Activated T-helper 1 cell treated with Interleukin-2 at 50 U/mL for 16 hours (primary cell): ENCODE data around the gene RBM25.
A peak's percentile ranks its signal among the peaks of the same experiment; 100 is the strongest.
"Not testable (repeated sequence)": the region's sequence is repeated elsewhere in the genome, so short reads cannot be mapped to it uniquely, and the experiment has no call there.

ENCODE experiments used
- DNase-seq: peaks from one replicate; pipeline ENCODE4 v3.0.0-alpha.2; 2020; ENCODE audit warnings: low read depth

Gene RBM25

DNA sequence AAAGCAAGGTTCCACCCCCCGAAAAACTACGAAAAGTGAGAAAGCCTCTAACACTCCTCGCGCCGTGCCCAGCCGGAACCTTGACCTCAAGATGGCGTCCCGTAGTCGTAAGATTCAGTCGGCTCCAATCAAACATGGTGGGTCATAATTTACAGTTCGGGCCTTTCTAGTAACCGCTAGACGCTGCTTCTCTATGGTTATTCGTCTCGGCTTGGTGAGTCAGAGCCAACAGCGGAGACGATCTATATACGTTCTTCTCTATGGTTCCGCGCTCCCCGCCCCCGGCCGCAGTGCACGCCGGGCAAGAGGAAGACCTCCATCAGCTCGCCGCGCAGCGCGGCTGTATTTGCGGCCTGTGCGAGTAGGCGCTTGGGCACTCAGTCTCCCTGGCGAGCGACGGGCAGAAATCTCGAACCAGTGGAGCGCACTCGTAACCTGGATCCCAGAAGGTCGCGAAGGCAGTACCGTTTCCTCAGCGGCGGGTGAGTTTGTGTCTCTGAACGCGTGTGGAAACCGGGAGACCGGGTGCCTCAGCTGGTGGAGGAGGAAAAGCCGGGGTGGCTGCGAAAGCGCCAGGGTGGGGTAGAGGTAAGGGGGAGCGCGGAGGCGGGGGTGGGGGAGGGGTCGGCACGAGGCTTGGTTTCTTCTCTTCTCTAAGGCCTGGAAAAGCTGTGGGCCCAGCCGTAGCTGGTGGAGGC is at the start of gene RBM25:
Gene RBM25, plus strand, starts transcription at position 311 of the 698 bp plus-strand sequence. CDS start 13,108 bp downstream, outside the sequence.
- peak; percentile 88 for DNase-seq

DNA sequence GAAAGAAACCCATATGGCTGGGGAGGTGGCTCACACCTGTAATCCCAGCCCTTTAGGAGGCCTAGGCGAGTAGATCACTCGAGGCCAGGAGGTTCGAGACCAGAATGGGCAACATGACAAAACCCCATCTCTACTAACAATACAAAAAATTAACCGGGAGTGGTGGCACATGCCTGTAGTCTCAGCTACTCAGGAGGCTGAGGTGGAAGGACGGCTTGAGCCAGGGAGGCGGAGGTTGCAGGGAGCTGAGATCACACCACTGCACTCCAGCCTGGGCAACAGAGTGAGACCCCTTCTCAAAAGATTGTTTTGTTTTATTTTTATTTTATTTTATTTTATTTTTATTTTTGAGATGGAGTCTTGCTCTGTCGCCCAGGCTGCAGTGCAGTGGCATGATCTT is 47.1 kb upstream of the RBM25 start:
- not testable (repeated sequence) for DNase-seq

DNA sequence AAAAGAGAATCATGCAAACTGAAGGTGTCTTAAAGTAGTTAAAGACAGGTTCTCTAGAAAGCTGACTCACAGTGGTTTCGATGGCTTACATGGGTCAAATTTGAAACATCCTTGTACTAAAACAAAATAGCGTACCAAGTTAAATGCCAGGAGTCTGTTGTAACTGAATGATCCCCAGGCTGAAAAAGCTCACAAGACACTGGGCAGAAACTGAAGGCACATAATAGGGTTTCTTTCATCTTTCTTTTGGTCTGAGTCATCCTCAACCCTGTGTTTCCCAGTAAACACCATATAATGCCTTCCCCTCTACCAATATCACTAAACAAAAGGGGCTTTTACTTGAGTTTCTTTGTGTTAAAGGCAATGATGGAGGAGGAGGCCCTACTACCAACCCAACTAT is 44.2 kb upstream of the RBM25 start:
- DNase-seq, result no peak

DNA sequence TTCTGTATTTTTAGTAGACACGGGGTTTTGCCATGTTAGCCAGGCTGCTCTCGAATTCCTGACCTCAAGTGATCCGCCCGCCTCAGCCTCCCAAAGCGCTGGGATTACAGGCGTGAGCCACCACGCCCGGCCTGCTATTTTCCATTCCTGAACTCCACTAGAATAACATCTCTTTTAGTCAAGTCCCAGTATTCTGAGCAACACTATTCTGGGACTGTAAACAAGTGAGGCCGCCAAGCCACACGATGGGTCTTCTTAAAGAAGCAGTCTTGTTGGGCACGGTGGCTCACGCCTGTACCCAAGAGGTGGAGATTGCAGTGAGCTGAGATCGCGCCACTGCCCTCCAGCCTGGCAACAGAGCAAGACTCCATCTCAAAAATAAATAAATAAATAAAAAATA is 42.8 kb upstream of the RBM25 start:
- DNase-seq, result not testable (repeated sequence)

DNA sequence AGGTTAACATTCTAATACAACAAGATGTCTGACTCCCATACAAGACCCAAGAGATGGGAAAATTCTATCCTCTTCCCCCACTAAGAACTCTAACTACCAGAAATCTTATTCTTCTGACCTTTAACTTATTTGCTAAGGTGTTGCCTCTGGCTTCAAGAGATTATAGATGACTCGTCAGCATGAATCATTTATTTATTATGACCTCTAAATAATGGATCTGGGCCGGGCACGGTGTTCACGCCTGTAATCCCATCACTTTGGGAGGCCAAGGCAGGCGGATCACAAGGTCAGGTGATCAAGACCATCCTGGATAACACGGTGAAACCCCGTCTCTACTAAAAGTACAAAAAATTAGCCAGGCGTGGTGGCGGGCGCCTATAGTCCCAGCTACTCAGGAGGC is 42.3 kb upstream of the RBM25 start:
- not testable (repeated sequence) for DNase-seq

DNA sequence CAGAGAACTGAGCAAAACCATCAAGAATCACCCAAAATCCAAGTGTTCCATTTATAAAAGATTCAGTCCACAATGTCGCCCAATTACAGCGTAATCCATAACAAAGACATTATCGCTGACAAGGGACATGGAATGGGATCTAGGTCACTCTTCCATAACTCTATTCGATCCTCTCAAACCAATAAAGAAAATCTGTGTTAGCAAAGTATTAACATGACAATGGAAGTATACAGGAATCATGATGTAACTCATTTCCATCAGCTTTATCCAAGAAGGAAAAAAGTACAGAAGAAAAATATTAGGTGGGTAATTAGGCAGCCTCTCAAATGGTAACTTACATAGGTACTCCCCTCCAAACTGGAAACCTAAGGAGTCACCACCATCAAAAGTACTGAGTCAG is 36.3 kb upstream of the RBM25 start:
- DNase-seq, result no peak

DNA sequence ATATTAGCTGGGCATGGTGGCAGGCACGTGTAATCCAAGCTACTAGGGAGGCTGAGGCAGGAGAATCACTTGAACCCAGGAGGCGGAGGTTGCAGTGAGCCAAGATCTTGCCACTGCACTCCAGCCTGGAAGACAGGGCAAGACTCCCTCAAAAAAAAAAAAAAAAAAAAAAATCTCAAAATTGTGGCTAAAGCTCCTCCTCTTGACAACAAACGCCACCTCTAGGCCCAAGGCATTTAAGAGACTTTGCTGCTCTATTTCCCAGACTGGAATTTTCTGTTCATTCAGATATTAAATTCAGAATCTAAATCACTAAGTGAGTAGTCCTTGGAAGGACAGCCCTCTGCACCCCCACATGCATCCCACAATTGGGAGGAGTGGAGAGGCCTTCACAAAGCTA is 32.8 kb upstream of the RBM25 start:
- no peak for DNase-seq

DNA sequence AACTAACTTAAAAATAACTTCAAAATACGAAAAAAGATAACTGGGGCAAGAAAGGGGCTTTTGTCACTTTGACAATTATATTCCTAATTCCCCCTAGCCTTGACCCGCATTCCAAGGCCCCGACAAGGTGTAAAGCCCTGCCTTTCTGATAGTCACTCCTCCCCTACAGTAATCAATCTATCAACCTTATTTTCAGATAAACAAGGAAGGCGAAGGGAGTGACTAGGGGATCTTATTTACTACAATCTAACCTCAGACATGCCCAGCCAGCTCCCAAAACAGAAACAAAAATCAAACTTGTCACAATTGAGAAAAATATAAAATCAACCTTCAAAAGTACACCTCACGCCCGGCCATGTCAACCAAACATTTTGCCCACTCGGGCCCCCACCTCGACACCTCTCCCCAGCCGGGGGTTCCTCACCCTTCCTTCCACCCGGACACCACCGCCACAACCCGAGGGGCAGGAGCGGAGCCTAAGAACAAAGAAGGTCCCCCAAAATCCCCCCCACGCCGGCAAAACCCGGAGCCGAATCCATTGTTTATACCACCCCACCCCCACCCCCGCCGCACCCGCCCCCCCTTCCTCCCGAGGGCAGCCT is 32.0 kb upstream of the RBM25 start:
- DNase-seq, result no peak

DNA sequence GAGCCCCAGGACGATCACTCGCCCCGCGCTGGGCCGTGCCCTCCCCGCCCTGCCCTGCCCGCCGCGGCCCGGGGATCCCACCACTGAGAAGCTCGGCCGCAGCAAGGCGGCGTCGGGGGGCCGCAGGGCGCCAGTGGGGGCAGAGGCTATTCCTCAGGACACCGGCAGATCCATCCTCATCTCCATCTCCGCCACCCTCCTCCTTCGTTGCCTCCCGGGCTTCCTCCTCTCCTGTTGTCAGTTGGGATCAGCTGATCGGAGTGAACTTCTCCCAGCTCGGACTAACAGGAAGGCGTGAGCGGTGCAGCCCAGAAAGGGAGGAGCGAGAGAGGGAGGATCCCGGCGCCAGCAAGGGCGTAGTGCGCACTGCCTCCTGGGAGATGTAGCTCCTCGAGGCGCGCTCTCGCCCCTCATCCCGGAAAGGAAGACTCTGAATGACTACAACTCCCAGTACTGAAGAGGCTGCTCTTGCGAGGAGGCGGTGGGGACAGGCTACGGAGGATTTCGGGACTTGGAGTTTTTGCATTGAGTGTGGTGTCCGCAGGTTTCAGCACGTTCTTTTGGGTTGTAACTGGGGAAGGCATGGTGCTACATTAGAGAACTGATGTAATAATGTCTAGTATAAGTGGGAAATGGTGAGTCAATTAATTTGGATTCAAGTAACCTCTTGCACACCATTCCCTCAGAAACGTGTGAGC is 31.3 kb upstream of the RBM25 start, which contains the start of gene ZFYVE1:
Gene ZFYVE1, minus strand, starts transcription at position 262 of the 698 bp plus-strand sequence. CDS start 2,598 bp downstream, outside the sequence.
- peak; percentile 84 for DNase-seq

DNA sequence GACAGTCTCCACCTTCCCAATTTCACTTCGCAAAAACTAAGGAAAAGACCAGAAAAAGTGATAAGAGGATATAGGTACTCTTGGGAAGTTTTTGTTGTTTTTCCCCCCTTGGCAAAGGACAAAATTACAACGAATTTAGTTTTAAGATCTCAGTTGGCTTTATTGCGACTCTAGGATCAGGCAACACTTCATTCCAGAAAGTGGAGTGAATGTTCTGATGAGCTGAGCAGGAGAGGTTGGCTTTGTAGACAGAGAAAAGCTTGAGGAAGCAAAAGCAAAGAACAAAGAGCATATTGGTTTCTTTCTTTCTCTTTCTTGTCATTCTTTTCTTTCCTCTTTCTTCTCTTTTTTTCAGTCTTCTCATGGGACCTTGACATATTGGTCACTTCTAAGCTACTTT is 30.8 kb upstream of the RBM25 start:
- DNase-seq, result no peak

DNA sequence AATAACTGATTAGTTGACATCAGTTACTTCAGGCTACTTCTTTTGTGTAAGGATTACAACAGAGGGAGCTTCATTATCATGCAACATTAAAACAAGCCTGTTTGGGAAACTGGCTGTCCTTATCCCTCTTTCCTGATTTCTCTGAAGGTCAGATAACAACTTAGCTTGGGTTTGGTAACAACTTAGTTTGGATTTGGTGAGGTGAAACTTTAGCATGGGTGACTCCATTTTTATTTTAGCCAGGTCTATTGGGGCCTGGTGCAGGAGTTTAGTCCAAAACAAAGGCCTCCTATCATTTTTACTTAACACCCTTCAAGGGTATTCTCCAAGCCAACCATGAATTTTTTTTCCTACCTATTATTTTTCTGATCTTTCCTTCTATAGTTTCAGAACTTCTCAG is 30.4 kb upstream of the RBM25 start:
- no peak for DNase-seq

DNA sequence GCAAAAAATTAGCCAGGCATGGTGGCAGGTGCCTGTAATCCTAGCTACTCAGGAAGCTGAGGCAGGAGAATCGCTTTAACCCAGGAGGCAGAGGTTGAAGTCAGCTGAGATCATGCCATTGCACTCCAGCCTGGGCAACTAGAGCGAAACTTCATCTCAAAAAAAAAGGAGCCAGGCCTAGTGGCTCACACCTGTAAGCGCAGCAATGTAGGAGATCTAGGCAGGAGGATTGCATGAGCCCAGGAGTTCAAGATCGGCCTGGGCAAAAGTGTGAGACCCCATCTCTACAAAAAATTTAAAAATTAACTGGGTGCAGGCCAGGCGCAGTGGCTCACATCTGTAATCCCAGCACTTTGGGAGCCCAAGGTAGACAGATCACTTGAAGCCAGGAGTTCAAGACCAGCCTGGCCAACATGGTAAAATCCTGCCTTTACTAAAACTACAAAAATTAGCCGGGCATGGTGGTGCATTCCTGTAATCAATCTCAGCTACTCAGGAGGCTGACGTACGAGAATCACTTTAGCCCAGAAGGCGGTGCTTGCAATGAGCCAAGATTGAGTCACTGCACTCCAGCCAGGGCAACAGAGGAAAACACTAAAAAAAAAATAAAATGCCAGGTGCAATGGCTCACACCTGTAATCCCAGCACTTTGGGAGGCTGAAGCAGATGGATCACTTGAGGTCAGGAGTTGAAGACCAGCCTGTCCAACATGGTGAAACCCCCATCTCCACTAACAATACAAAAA is 21.5 kb upstream of the RBM25 start:
- not testable (repeated sequence) for DNase-seq

DNA sequence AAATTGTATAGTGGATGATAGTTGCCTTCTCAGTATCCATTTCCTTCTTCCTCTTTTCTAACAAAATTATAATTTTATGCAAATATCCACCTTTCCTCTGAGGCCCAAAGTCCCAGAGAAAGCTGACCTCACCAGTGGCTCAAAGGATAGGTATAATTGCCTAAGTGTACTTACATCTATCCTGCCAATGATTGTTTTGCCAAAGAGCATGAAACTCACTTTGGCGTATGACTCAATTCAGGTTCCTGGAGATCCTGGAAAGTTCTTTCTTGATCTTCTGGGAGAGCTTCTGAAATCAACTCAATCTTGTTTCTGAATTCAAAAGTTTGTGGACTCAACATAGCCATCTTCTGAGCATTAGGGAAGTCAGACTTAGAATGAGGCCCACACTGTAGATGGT is 10.5 kb upstream of the RBM25 start:
- no peak for DNase-seq

DNA sequence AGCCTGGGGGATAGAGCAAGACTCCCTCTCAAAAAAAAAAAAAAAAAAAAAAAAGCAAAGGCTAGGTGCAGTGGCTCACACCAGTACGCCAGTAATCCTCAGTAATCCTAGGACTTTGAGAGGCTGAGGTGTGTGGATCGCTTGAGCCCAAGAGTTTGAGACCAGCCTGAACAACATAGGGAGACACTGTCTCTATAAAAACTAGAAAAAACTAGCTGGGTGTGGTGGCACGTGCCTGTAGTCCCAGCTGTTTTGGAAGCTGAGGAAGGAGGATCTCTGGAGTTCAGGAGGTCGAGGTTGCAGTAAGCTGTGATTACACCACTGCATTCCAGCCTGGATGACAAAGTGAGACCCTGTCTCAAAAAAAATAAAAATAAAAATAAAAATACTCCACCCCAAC is 8.9 kb upstream of the RBM25 start:
- DNase-seq, result no peak

DNA sequence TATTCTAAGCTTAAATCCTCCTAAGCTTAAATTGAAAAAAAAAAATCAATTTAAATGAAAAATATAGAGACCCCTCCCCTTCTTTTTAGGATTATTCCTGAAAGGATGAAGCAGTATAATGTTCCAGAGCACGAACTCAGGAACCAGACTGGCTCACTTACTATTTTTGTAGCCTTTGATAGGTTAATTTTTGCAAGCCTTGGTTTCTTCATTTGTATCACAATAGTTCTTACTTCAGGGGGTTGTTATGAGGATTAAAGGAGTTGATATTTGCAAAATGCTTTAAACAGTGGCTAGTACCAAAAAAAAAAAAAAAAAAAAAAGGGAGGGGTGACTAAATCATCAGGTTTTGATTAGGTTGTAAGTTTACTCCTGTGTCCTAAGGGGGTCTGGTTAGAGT is 3.1 kb upstream of the RBM25 start:
- DNase-seq, result no peak

DNA sequence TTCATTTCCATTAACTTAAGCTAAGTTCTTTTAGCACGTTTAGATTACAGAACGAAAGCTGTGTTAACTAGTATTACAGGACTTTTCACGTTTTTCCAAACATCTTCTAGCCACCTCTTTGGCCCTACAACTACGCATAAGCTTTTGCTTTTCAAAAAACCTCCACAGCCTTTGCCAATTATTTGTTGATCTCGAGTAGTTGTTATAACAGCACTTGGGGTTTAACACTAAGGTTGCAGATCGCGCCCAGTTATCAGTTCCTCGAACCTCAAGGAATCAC is 450 bp upstream of the RBM25 start:
- no peak for DNase-seq

DNA sequence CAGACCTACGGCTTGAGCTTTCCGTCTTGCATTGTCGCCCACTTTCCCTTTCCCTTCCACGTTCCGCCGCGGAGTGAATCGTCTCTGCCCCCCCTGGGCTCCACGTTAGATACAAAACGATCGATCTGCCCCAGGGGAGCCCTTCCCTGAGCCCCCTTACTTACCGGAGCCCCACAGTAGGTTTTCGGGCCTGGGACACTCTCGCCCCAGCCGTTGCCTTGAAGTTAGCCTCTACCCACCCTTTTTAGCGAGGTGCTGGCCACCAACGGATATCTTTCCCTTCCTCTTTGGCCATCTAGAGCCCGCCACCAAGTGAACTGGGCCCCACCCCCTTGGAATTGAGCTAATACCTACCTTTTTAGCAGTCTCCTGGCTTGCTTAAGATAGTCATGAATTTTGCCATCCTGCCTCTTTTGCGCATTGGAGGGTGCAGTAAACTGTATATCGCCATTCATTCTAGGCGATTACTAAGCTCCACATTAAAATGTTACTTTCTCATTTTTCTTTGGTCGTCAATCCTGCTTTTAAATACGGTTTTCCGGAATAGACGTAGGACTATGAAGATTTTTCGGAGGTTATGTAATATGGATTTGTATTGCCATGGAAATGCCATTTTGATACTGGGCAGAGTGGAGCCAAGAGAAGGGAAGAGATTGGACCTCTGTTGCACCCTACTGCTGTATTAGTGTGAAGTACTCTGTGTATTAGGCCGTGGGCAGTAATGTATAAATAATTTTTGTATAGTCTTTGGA is 764 bp downstream of the RBM25 start:
- DNase-seq, result no peak

DNA sequence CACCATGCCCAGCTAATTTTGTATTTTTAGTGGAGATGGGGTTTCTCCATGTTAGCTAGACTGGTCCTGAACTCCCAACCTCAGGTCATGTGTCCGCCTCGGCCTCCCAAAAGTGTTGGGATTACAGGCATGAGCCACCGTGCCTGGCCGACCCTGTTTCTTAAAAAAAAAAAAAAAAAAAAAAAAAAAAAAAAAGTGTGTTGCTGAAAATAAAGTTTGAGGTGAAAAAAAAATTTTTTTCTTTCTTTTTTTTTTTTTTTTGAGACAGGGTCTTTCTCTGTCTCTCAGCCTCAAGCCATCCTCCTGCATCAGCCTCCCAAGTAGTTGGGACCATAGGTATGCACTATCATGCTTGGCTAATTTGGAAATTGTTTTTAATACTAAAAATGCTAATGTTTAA is 11.3 kb downstream of the RBM25 start:
- no peak for DNase-seq

DNA sequence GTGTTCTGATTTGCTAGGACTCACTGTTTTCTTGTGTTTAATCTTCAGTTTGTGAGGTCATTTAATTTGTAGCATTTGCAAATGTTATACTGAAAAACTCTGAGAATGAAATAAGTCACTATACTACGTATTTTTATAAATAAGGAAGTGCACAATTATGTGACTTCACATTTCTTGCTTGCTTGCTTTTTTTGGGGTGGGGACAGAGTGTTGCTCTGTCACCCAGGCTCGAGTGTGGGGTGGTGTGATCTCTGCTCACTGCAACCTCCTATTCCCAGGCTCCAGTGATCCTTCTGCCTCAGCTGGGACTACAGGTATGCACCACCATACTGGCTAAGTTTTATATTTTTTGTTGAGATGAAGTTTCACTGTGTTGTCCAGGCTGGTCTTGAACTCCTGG is 32.7 kb downstream of the RBM25 start:
- no peak for DNase-seq

DNA sequence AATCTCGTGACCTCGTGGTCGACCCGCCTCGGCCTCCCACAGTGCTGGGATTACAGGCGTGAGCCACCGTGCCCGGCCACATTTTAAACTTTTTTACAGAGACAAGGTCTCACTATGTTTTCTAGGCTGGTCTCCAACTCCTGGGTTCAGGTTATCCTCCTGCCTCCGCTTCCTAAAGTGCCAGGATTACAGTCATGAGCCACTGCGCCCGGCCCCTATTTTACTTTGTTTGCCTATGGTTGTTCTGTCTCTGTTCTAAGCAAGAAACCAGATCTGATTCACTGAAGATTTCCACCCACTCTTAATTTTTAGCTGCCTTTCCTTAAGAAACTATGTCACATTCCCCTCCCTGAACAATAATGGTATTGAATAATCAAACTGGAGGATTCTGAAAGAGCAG is 39.1 kb downstream of the RBM25 start:
- no peak for DNase-seq

DNA sequence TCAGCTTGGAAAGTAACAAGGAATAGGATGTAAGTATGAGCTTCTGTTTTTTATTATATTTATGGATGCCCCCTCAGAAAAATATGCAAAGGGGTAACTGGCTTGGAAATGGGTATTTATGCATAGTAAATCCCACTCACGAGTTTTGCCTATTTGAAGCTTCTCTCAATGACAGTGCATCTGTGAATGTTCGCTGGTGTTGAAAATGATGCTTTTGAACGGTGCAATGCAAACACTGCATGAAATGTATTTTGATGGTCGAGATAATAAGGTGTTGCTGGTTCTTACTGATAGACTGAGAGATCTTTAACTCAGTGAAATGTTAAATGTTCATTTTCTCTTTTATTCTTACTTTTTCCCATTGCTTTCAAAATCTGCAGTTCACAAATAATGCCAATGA is 42.0 kb downstream of the RBM25 start:
- DNase-seq, result no peak
